Measurements from ENCODE around the gene QRFP.

Gene QRFP

GRCh38 chr9:130932255-130933079 is 35.9 kb upstream of the QRFP start:
- Histone ChIP-seq H2AFZ (ENCODE audit: low read depth, low read length) (no peak overlapping the region), H3K9me3 (ENCODE audit: insufficient read depth, low read length) (no peaks in the 10 kb centered on the region), H3K79me2 (ENCODE audit: low read length) (no peaks in the 10 kb centered on the region), H4K20me1 (ENCODE audit: insufficient read depth, low read length) (no peaks in the 10 kb centered on the region), H3K4me2 (ENCODE audit: low read length) (peak overlapping the region; percentile 67), H3K27me3 (ENCODE audit: low read depth, low read length) (peaks cover 26% of the 10 kb centered on the region), H3K9ac (ENCODE audit: low read length) (peak overlapping the region; percentile 22; the same call in 1 of the 2 replicates), H3K36me3 (replicated peaks; ENCODE audit: low read depth, low read length) (no peaks in the 10 kb centered on the region), H3K4me3 (ENCODE audit: low read length) (peak overlapping the region; percentile 41), H3K27ac (ENCODE audit: low read length) (peak overlapping the region; percentile 76), H3K4me1 (ENCODE audit: low read length) (peaks cover 88% of the 10 kb centered on the region)
- TF ChIP-seq EZH2phosphoT487 (IDR thresholded peaks at IDR 0.05; ENCODE audit: low read depth) (no peak), CTCF (IDR thresholded peaks at IDR 0.05; ENCODE audit: low read depth, low read length) (peak; percentile 52)

GRCh38 chr9:130931508-130932254 is 35.1 kb upstream of the QRFP start:
- Histone ChIP-seq H3K4me3 (ENCODE audit: low read length) (peak overlapping the region; percentile 41), H2AFZ (ENCODE audit: low read depth, low read length) (no peak overlapping the region), H3K9ac (ENCODE audit: low read length) (peak overlapping the region; percentile 22; the same call in 1 of the 2 replicates), H3K36me3 (replicated peaks; ENCODE audit: low read depth, low read length) (no peaks in the 10 kb centered on the region), H4K20me1 (ENCODE audit: insufficient read depth, low read length) (no peaks in the 10 kb centered on the region), H3K27me3 (ENCODE audit: low read depth, low read length) (peaks cover 26% of the 10 kb centered on the region), H3K4me1 (ENCODE audit: low read length) (peaks cover 95% of the 10 kb centered on the region), H3K27ac (ENCODE audit: low read length) (peak overlapping the region; percentile 76), H3K79me2 (ENCODE audit: low read length) (no peaks in the 10 kb centered on the region), H3K4me2 (ENCODE audit: low read length) (peak overlapping the region; percentile 67), H3K9me3 (ENCODE audit: insufficient read depth, low read length) (no peaks in the 10 kb centered on the region)
- TF ChIP-seq CTCF (IDR thresholded peaks at IDR 0.05; ENCODE audit: low read depth, low read length) (no peak), EZH2phosphoT487 (IDR thresholded peaks at IDR 0.05; ENCODE audit: low read depth) (no peak)

- Histone ChIP-seq H4K20me1 (ENCODE audit: insufficient read depth, low read length) (no peaks in the 10 kb centered on the region), H3K79me2 (ENCODE audit: low read length) (no peaks in the 10 kb centered on the region), H3K4me1 (ENCODE audit: low read length) (peaks cover 95% of the 10 kb centered on the region), H3K9me3 (ENCODE audit: insufficient read depth, low read length) (no peaks in the 10 kb centered on the region), H3K27me3 (ENCODE audit: low read depth, low read length) (peaks cover 26% of the 10 kb centered on the region), H3K27ac (ENCODE audit: low read length) (peak overlapping the region; percentile 76), H3K4me2 (ENCODE audit: low read length) (peak overlapping the region; percentile 67), H3K9ac (ENCODE audit: low read length) (peak overlapping the region; percentile 22; the same call in 1 of the 2 replicates), H3K36me3 (replicated peaks; ENCODE audit: low read depth, low read length) (no peaks in the 10 kb centered on the region), H2AFZ (ENCODE audit: low read depth, low read length) (no peak overlapping the region), H3K4me3 (ENCODE audit: low read length) (peak overlapping the region; percentile 41)
- TF ChIP-seq EZH2phosphoT487 (IDR thresholded peaks at IDR 0.05; ENCODE audit: low read depth) (no peak), CTCF (IDR thresholded peaks at IDR 0.05; ENCODE audit: low read depth, low read length) (no peak)
Measured at GRCh38 chr9:130930804-130931349, 34.3 kb upstream of the QRFP start.
